GM21423 (cell line): ENCODE results near the gene ZNF212.
"Not testable (repeated sequence)": the region's sequence is repeated elsewhere in the genome, so short reads cannot be mapped to it uniquely, and the experiment has no call there.

Experiments
- ATAC-seq: cut with Tn5 transposase; IDR thresholded peaks from one replicate; pipeline ENCODE4 v1.9.1; 2021; ENCODE audit warnings: mild to moderate bottlenecking, moderate library complexity; ENCODE audit not compliant: unreplicated experiment

ZNF212 gene

DNA sequence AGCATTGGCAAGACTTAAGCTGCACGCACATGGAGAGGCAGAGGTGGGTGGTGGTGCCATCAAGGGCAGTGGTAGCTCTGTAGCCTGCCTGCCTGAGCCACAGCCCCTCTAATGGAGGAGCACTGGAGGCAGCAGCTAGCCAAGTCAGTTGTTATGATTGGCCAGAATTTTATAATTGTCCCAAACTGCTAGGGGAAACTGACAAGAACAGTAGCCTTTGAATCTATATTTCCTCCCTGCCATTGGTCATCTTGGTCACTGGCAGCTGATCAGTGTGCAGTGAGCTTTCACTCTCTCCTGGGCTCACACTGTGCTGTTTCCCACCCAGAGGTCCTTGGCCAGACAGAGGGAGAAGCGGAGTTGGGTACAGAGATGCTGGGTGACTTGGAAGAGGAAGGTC, 12.9 kb downstream of the ZNF212 start:
- ATAC-seq: no peak

DNA sequence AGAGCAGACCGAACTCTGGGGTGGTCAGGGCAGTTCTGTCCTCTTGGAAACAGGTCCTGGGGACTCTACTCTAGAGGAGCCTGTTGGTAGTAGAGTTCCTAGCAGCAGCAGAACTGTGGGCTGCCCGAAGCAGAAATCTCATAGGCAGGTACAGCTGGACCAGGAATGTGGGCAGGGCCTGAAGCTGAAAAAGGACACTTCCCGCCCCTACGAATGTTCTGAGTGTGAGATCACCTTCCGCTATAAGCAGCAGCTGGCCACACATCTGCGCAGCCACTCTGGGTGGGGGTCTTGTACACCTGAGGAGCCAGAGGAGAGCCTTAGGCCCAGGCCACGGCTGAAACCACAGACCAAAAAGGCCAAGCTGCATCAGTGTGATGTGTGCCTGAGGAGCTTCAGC, 14.2 kb downstream of the ZNF212 start:
- ATAC-seq: no peak

DNA sequence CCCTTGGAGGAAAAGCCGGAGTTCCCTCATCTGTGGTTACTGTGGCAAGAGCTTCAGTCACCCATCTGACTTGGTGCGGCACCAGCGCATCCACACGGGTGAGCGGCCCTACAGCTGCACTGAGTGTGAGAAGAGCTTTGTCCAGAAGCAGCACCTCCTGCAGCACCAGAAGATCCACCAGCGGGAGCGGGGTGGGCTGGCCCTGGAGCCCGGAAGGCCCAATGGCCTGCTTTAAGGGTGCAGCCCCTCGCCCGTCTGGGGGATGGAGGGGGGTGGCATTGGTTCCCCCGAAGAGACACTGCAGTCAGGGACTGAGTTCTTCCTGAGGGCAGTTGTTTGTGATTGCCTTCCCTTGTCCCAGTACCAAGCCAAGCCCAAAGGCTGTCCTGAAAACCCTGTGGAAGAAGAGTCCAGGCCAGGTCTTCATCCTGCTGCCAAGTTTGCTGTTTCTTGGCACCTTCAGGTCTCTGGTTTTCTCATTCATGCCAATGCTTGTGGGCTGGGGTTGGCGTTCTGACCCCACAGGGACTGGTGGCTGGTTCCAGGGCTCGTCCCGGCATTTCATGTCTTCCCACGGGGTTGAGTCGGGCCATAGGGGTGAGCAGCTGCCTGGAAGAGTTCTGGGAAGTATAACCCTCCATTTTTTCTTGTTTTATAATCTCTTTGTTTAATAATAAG, 14.9 kb downstream of the ZNF212 start:
- ATAC-seq: no peak

DNA sequence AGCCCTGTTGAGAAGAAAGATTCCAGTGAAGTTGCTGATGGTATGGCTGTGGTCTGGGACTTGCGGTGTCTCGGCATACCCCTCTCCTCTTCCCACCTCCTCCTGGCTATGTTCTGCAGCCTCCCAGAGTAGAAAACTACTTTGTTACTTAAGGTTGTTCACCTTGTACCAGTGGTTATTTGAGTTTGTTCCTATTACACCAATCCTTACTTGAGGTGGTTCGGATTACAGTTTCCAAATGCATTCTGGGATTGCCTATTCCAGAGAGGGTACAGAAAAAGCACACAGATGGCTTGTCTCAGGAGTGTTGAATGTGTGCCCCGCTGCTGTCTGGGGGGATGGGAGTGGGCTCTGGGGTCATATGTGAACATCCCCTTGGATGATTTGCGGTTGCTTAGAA, 15.7 kb downstream of the ZNF212 start:
- no peak for ATAC-seq

GRCh38 chr7:149256568-149256967, 17.1 kb downstream of the ZNF212 start:
- ATAC-seq: no peak

- no peak for ATAC-seq
Observed at GRCh38 chr7:149257146-149257545, 17.7 kb downstream of the ZNF212 start.

DNA sequence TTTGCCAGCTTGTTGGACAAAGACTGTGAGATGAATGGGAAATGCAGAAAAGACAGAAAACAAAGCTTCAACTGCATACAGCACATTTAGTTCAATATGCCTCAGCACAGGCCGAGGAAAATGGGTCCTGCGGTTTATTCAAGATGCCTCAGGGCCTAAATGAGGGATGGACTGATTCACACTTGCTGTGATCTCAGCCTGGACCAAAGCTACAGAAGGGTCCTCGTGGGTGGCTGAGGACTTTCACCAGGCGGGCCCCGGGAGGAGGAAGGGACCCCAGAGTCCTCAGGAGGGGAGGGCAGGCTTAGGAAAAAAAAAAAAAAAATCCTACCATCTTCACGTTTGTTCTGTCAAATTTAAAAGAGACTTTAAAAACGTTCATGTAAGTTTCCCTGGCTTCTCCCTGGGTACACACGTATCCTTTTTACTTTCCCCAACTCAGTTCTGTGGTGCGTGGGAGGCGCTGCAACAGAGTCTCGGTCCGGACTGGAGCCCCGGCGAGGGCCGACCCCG, 21.9 kb downstream of the ZNF212 start:
- no peak for ATAC-seq

GRCh38 chr7:149261829-149262617, 22.6 kb downstream of the ZNF212 start, which contains the start of gene ZNF783:
Gene ZNF783 (plus strand): TSS chr7:149262196. CDS start chr7:149262334, 138 bp downstream.
- ATAC-seq: peak; percentile 86

DNA sequence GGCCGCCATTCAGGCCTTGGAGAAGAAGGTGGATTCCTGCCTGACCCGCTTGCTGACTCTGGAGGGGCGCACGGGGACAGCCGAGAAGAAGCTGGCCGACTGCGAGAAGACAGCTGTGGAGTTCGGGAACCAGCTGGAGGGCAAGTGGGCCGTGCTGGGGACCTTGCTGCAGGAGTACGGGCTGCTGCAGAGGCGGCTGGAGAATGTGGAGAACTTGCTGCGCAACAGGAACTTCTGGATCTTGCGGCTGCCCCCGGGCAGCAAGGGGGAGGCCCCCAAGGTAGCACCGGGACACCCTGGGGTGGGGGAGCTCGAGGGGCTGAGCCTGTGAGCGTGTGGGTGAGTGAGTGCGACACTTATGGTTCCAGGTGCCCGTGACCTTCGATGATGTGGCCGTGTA, 27.0 kb downstream of the ZNF212 start:
- no peak for ATAC-seq

- no peak for ATAC-seq
Observed at GRCh38 chr7:149267733-149268132, 28.3 kb downstream of the ZNF212 start.

- ATAC-seq: not testable (repeated sequence)
Observed at GRCh38 chr7:149274424-149274823, 35.0 kb downstream of the ZNF212 start.

DNA sequence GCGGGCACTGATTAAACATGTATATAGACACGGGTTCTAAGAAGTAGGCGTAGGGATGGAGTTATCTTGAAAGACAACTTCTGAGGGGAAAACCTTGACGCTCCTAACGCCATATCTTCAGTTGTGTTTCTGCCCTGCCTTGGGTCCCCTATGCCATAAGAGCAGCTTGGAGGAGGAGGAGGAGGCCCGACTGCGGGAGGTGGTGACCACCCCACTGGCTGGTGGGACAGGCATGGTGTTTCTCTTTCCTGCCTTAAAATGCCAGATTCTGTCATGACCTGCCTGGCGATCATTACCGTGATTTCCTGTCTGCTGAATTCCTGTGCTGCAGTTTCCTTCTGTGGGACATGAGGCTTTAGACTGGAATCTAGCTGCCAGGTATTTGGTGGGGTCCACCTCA, 38.4 kb downstream of the ZNF212 start:
- ATAC-seq: no peak

DNA sequence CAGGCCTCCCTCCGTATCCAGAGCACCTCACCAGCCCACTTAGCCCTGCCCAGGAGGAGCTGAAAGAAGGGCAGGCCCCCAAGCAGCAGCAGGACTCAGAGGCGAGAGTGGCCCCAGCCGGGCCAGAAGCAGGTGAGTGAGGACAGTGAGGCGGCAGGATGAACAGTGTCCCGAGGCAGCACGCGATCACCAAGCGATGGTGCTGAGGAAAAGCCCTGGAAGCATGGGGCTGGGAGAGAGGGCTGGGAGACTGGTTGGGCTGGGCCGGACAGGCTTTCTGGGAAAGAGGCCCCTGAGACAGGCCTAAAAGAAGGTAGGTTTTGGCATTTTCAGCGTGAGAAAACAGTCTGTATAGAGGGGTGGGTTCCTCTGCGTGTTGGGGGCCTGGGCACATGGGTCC, 38.9 kb downstream of the ZNF212 start:
- ATAC-seq: no peak

DNA sequence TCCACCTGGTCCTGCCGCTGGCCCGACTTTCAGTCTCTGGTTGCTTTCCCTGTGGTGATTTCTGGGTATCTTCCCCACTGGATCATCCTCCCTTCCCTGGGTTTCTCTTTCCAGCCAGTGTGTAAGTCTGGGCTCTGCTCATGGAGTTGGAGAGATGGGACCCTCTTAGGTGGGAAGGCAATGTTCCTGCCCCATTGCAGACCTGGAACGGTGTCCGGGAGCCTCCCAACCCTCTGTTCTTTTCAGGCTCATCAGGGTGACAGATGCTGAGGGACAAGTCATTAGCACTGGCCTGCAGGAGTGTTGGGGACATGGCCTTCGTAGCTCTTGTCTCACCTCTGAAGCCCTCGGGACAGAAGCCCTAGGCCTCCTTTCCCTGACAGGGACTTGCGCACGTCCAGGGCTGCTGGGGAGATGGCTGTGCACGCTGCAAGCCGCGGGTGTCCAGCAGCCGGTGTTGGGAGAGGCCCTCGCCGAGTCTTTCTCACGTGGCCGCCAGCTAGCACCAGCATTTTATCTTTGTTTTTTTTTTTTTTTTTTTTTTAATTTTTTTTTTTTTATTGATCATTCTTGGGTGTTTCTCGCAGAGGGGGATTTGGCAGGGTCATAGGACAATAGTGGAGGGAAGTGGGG, 39.8 kb downstream of the ZNF212 start:
- no peak for ATAC-seq

GRCh38 chr7:149280151-149280550, 40.7 kb downstream of the ZNF212 start:
- ATAC-seq: no peak

DNA sequence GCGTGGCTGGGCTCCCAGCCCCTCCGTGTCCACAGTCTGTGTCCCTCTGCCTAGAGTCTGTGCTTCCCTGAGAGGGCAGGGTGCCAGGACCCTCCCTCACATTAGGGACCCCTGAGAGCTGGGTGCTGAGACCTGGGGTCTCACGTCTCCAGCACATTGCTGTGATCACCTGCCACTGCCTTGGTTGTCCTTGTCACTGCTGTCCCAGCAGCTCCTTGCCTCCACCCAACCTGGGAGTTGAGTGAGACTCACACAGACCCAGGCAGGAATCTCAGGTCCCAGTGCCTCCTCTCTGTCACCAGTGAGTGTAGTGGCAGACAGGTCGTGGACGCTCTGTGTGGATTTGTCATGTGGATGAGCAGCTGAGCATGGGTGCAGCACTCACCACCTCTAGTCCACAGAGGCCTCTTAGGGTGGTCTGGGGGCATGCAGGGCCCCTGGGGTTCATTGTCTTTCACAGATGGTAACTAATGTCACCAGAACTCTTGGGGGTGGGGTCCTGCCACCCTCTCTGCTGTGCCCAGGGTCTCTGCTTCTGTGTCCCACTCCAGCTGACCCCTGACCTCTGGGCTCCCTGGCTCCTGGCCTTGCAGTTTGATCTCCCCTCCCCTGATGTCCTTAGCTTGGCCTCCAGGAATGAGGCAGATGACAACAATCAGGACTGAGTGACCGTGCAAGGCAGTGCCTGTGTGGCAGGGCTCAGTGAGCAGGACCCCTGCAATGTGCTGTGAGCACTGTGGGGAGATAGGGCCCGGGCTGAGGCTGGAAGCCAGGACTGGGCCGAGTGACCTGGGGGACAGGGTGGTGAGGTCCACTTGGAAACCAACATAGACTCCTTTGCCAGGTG, 41.4 kb downstream of the ZNF212 start:
- no peak for ATAC-seq

- ATAC-seq: no peak
Observed at GRCh38 chr7:149281508-149282330, 42.3 kb downstream of the ZNF212 start.

- no peak for ATAC-seq
Observed at GRCh38 chr7:149282331-149282655, 42.8 kb downstream of the ZNF212 start.

- ATAC-seq: no peak
Observed at GRCh38 chr7:149283321-149283720, 43.9 kb downstream of the ZNF212 start.

DNA sequence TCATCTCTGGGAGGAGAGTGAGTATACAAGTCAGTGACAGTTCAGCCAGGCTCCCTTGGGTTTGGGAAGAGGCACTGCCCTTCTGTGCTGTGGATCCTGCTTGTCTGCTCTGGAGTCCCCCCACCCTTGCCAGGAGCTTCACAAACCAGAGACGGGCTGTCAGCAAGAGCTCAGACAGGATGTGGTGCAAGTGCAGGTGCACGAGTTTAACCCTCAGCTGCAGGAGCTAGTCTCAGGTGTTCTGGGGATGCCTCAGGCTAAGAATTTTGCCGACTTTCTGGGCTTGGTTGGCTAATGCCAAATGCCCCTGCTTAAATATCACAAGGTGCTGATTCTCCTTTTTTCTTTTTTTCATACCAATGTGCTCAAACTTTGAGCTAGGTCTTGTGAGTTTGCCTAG, 44.9 kb downstream of the ZNF212 start:
- ATAC-seq: no peak
